ENCODE results near the gene WDFY2.
"Not testable (repeated sequence)": the region's sequence is repeated elsewhere in the genome, so short reads cannot be mapped to it uniquely, and the experiment has no call there.

The WDFY2 gene

DNA sequence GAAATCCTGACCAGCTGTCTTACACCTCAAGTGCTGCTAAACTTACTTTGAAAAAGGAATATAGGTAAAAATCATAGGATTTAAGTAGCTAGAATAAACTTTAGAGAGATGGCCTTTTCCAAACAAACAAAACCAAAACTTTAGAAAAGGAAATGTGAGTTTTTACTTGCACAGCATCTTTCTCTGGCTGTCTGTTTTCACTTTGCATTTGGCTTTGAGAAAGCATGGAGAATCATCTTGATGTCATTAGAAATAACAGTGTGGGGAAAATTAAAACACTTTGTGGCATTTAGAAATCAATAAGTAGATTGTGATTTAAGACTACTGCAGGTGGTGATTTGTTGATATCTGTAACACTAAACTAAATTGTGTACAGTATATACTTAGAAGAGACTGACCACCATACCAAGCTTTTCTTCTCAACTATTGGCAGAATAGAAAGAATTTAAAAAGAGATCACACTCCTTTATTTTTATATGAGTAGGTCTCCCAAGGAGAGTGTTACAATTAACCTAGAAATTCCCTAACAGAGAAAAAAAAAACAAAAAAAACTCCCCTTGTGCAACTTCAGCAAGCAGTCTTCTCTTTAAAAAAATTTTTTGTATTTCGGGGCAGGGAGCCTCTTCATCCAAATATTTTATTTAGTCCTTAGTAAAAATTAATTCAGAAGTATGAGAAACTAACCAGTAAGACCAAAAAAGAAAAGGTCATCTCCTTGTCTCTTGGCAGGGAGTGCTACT, 6.1 kb downstream of the WDFY2 start:
- H3K36me3 ChIP-seq (ENCODE audit: insufficient read depth, low read length): peaks cover 3% of the 10 kb centered on the region; the same call in 1 of the 2 replicates
- H3K4me3 ChIP-seq: peak overlapping the region; percentile 59
- H3K9ac ChIP-seq (ENCODE audit: insufficient read length): peak overlapping the region; percentile 43
- TF ChIP-seq POLR2AphosphoS5 (IDR thresholded peaks at IDR 0.05; ENCODE audit: borderline replicate concordance, low read depth, low read length) (no peak), FOXP2 (optimal IDR thresholded peaks at IDR 0.05; ENCODE audit: control extremely low read depth, extremely low read length, insufficient read depth) (no peak)
- no peak for DNase-seq (ENCODE audit: low read depth, low spot score)
- peak overlapping the region; percentile 72 for H3K27ac ChIP-seq
- no peaks in the 10 kb centered on the region for H3K9me3 ChIP-seq (ENCODE audit: low read depth, low read length)

DNA sequence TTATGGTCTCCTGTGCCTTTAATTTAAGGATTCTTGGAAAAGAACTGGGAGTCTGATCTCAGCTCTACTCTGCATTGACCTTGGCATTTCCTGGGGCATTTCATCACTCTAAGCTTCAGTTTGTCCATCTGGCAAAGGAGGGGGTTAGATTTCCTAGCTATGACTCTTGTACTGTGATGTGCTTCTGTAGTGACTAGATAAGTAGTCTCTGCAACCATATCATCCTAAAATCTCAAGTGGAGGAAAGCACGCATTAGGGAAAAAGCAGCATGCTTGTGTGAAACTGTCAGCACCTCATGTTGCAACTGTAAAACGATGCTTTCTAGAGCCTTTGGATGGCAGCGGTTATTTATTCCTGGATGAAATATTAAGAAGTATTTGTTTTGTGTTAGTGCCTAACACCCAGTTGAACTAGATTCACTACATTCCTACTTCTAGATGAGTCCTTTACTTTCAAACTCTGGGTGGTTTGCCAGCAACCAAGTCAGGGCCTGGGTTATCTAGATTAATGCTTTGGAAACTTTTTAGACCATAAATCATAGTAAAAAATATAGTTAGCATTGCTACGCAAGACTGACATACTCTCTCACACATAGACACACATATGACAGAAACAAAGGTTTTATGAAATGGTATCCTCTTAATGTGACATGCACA, 6.8 kb downstream of the WDFY2 start:
- peak; percentile 77 for DNase-seq (ENCODE audit: low read depth, low spot score)

DNA sequence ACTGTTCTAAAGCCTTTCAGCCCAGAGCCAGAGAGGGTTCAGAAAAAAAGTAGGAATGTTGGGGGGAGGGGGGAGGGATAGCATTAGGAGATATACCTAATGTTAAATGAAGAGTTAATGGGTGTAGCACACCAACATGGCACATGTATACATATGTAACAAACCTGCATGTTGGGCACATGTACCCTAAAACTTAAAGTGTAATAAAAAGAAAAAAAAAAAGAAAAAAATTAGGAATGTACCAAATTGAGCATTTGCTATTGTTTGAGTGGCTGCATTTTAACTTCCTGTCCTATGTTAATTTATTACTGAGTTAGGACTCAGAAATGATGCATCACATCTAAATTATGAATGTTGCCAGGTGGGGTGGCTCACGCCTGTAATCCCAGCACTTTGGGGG, 7.7 kb downstream of the WDFY2 start:
- not testable (repeated sequence) for H3K9ac ChIP-seq (ENCODE audit: insufficient read length); H3K27ac ChIP-seq; H3K36me3 ChIP-seq (ENCODE audit: insufficient read depth, low read length); H3K9me3 ChIP-seq (ENCODE audit: low read depth, low read length); DNase-seq (ENCODE audit: low read depth, low spot score); H3K4me3 ChIP-seq

More for the DNA sequence above, 6.8 kb downstream of the WDFY2 start:
- peak overlapping the region; percentile 59 for H3K4me3 ChIP-seq
- peak overlapping the region; percentile 43 for H3K9ac ChIP-seq (ENCODE audit: insufficient read length)
- H3K9me3 ChIP-seq (ENCODE audit: low read depth, low read length): no peaks in the 10 kb centered on the region
- peaks cover 3% of the 10 kb centered on the region; the same call in 1 of the 2 replicates for H3K36me3 ChIP-seq (ENCODE audit: insufficient read depth, low read length)
- TF ChIP-seq POLR2AphosphoS5 (IDR thresholded peaks at IDR 0.05; ENCODE audit: borderline replicate concordance, low read depth, low read length) (peak; percentile 49; the same call in 1 of the 2 replicates), EZH2 (IDR thresholded peaks at IDR 0.05) (no peak), FOXP2 (optimal IDR thresholded peaks at IDR 0.05; ENCODE audit: control extremely low read depth, extremely low read length, insufficient read depth) (no peak)
- peak overlapping the region; percentile 72 for H3K27ac ChIP-seq

DNA sequence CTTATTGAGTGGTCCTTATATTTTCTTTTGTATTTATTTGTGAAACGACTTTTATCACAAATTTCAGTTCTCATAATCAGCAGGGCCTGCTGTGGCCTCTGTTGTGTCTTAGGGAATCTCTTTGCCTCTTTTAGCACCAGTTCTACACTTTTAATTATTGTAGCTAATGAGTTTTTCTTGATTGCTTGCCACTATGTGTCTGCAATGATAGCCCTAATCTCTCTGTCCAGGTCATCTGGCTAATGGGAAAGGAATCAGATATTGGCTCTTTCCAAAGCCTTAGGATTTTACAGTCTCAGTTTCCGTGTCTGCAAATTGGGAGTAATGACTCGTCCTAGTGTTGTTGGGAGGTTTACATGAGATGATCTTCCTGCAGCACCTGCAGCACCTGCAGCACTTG, 10.2 kb downstream of the WDFY2 start:
- Histone ChIP-seq H3K9me3 (ENCODE audit: low read depth, low read length) (no peaks in the 10 kb centered on the region), H3K9ac (ENCODE audit: insufficient read length) (no peak overlapping the region), H3K27ac (no peak overlapping the region), H3K36me3 (ENCODE audit: insufficient read depth, low read length) (no peaks in the 10 kb centered on the region), H3K4me3 (no peak overlapping the region)
- no peak for DNase-seq (ENCODE audit: low read depth, low spot score)
- TF ChIP-seq FOXP2 (optimal IDR thresholded peaks at IDR 0.05; ENCODE audit: control extremely low read depth, extremely low read length, insufficient read depth): no peak
- no peak for TF ChIP-seq POLR2AphosphoS5 (IDR thresholded peaks at IDR 0.05; ENCODE audit: borderline replicate concordance, low read depth, low read length)
- no peak for TF ChIP-seq EZH2 (IDR thresholded peaks at IDR 0.05)

DNA sequence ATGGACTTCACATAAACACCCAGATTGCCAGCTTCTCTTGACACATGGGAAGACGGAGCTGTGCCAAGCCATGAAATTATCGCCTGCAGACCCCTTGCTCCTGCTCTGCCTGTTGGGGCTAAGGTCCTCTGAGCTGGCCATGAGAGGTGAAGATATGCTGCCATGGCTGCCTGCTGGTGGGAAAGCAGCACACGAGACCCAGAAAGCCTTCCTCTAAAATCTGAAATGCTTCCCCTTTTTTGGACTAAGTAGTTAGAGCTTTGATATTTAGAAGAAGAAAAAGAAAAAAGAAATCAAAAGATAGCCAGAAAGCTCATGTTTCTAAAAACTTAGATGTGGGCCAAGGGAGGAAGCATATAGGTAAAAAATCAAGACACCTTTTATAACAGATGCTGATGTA, 11.2 kb downstream of the WDFY2 start:
- TF ChIP-seq FOXP2 (optimal IDR thresholded peaks at IDR 0.05; ENCODE audit: control extremely low read depth, extremely low read length, insufficient read depth): no peak
- no peak for TF ChIP-seq EZH2 (IDR thresholded peaks at IDR 0.05)
- TF ChIP-seq POLR2AphosphoS5 (IDR thresholded peaks at IDR 0.05; ENCODE audit: borderline replicate concordance, low read depth, low read length): no peak
- no peak for DNase-seq (ENCODE audit: low read depth, low spot score)
- H3K9me3 ChIP-seq (ENCODE audit: low read depth, low read length): no peaks in the 10 kb centered on the region
- H3K27ac ChIP-seq: no peak overlapping the region
- no peaks in the 10 kb centered on the region for H3K36me3 ChIP-seq (ENCODE audit: insufficient read depth, low read length)
- no peak overlapping the region for H3K4me3 ChIP-seq
- no peak overlapping the region for H3K9ac ChIP-seq (ENCODE audit: insufficient read length)

DNA sequence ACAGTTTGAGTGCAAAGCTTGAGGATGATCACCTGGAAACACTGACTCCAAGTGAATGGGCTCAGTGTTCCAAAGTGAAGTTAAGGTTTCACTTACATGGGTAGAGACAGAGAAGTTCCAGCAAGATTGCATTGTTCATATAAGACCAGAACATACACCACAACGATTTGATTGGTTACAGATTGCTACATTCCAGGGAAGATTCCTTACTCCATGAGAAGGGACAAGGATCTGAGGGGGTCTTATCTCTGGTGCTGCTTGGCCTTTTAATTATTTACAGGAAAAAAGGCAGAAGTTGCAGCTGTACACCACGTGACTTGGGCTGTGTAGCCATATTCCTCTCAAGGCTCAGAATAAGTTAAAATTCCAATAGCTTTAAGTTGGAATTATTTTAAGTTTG, 12.3 kb downstream of the WDFY2 start:
- H3K27ac ChIP-seq: no peak overlapping the region
- H3K9me3 ChIP-seq (ENCODE audit: low read depth, low read length): no peaks in the 10 kb centered on the region
- H3K9ac ChIP-seq (ENCODE audit: insufficient read length): no peak overlapping the region
- H3K4me3 ChIP-seq: no peak overlapping the region
- no peaks in the 10 kb centered on the region; the same call in 1 of the 2 replicates for H3K36me3 ChIP-seq (ENCODE audit: insufficient read depth, low read length)
- no peak for DNase-seq (ENCODE audit: low read depth, low spot score)
- TF ChIP-seq FOXP2 (optimal IDR thresholded peaks at IDR 0.05; ENCODE audit: control extremely low read depth, extremely low read length, insufficient read depth) (no peak), EZH2 (IDR thresholded peaks at IDR 0.05) (no peak), POLR2AphosphoS5 (IDR thresholded peaks at IDR 0.05; ENCODE audit: borderline replicate concordance, low read depth, low read length) (no peak)

DNA sequence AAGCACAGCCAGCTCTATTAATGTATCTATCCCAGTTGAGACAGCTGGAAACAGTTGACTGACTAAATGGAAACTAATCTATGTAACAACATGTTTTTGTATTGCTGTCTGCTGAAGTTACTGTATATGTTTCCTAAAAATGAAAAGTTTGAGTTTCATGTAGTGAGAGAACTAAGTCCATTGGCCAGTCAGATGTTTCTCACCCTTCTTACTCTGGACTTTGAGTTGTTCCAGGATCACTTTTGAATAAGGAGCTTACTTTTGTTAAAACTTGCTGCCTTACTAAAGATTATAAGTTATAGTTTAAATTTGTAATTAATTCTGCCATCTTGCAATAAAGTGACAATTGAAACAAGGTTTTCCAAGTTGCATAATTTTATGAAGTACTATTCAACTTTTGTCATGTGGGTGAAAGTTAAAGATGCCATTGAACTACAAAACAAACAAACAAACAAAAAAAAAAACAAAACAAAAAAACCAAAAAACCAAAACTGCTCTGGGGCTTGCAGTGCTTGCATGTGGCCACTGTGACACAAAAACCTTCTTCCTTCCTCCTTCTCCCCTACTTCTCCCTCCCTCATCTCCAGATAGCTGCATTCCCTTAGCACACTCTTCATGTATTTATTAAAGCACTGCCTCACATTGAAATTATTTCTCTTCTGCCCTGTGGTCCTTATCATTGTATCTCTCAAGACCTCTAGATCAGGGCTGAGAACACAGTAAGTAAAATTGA, 15.3 kb downstream of the WDFY2 start:
- Histone ChIP-seq H3K27ac (no peak overlapping the region), H3K9ac (ENCODE audit: insufficient read length) (no peak overlapping the region), H3K9me3 (ENCODE audit: low read depth, low read length) (no peaks in the 10 kb centered on the region), H3K36me3 (ENCODE audit: insufficient read depth, low read length) (peaks cover 5% of the 10 kb centered on the region; the same call in 1 of the 2 replicates), H3K4me3 (no peak overlapping the region)
- no peak for TF ChIP-seq EZH2 (IDR thresholded peaks at IDR 0.05)
- DNase-seq (ENCODE audit: low read depth, low spot score): no peak

DNA sequence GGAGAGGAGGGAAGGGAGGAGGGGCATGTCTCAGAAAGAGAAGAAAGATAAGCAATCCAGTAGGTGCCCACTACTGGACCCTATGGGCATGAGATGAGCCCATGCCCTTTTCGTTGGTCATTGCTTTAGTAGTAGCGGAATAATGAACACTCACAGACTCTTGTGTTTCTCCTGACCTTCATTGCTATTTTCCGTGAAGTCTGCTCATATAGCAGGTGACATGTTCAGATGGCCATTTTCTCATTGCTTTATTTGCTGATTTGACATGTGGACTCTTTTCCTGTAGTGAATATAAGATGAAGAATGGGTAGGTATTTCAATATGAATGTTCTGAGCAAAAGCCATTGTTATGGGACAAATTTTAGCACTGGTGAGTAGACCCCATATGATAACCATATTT, 16.4 kb downstream of the WDFY2 start:
- Histone ChIP-seq H3K27ac (no peak overlapping the region), H3K4me3 (no peak overlapping the region), H3K36me3 (ENCODE audit: insufficient read depth, low read length) (peaks cover 5% of the 10 kb centered on the region; the same call in 1 of the 2 replicates), H3K9ac (ENCODE audit: insufficient read length) (no peak overlapping the region), H3K9me3 (ENCODE audit: low read depth, low read length) (no peaks in the 10 kb centered on the region)
- DNase-seq (ENCODE audit: low read depth, low spot score): no peak
- TF ChIP-seq POLR2AphosphoS5 (IDR thresholded peaks at IDR 0.05; ENCODE audit: borderline replicate concordance, low read depth, low read length): no peak
- no peak for TF ChIP-seq FOXP2 (optimal IDR thresholded peaks at IDR 0.05; ENCODE audit: control extremely low read depth, extremely low read length, insufficient read depth)
- TF ChIP-seq EZH2 (IDR thresholded peaks at IDR 0.05): no peak
